GM12801 (cell line): ENCODE results near the gene RHBDD2.

ENCODE experiments used
- TF ChIP-seq, protein P1 (sequence below): IDR thresholded peaks from one replicate; pipeline ENCODE4 v1.5.1; 2011; ENCODE audit warnings: control low read depth; ENCODE audit not compliant: insufficient read length; ENCODE audit errors: extremely low read depth

Gene RHBDD2

DNA sequence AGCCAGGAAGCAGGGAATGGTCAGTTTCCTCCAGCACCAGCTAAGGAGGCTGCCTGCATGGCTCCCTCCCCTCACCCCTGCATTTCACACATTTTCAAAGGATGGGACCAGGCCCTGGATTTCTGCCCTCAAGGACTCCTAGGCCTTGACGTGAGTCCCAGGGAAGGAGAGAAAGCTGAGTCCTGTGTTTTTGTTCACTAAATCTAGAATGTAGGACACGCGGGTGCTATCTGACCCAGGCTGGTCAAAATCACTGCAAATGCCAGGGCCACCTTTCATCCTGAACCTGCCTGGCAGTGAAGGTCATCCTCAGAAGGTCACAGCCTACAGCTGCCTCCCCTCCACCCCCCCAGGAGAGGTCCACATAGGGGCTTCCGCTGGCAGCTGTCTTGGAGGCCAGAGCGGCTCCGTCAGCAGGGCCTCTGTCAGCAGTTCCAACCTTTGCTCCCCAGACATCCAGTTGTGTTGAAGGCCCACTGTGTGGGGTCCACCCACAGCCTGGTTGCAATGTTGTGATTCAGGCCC lies 18.0 kb downstream of the RHBDD2 start:
- TF ChIP-seq, protein P1, sequence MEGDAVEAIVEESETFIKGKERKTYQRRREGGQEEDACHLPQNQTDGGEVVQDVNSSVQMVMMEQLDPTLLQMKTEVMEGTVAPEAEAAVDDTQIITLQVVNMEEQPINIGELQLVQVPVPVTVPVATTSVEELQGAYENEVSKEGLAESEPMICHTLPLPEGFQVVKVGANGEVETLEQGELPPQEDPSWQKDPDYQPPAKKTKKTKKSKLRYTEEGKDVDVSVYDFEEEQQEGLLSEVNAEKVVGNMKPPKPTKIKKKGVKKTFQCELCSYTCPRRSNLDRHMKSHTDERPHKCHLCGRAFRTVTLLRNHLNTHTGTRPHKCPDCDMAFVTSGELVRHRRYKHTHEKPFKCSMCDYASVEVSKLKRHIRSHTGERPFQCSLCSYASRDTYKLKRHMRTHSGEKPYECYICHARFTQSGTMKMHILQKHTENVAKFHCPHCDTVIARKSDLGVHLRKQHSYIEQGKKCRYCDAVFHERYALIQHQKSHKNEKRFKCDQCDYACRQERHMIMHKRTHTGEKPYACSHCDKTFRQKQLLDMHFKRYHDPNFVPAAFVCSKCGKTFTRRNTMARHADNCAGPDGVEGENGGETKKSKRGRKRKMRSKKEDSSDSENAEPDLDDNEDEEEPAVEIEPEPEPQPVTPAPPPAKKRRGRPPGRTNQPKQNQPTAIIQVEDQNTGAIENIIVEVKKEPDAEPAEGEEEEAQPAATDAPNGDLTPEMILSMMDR = no peak

DNA sequence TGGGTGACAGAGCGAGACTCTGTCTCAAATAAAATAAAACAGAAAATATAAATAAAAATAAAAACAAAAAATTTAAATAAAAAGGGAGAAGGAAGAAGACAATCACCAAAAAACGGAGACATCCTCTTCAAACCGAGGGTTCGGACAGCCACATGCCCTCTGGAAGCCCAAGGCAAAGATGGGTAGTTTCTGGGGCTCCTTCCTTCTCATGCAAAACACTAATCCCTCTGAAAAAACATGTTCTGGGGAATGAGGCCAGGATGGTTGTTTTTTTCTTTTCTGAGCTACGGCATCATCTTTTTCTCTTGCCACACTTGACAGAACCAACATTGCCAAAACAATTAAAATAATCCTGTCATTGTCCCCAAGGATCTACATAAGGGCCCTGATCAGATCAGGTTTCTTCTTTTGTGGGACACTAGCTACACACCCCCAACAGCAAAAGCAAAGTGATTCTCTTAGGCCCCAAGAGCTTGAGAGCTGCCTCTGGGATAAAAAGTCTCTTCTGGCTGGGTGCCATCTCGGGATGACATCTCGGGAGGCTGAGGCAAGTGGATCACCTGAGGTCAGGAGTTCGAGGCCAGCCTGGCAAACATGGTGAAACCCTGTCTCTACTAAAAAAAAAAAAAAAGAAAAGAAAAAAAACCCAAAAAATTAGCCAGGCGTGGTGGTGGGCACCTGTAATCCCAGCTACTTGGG lies 21.9 kb downstream of the RHBDD2 start:
- TF ChIP-seq, protein P1 = no peak

DNA sequence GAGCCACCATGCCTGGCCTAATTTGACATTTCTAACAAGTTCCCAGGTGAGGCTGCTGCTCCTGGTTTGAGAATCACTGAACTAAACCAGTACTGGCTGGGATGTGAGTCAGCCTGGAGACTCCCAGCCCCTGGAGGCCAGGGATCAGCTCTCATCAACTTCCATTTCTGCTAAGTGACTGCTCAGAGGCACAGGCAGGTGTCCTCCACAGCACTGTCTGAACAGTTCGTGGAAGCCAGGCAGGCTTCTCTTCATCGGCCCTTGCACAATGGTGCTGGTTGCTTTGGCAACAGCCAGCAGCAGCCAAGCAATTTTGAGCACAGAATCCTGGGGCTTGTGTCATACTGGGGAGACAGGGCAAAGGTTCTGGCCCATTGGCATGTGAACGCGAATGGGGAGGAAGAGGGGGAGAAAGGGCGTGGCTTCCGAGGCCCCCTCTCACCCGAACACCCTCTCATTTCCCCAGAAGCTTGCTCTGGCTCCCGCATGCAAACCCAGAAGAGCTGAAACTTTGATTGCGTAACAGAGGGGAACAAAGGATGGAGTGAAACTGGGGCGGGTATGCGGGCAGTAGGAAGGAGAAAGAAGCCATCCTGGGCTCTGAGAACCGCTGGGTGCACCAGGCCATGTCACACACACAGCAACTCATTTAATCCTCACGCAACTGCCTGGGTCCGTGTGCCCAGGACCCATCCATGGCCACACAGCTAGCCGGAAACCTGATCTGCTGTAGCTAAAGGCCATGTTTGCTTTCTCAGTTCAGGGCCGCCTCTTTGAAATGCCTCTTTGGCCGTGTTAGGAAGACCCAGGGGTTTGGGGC lies 27.2 kb downstream of the RHBDD2 start:
- TF ChIP-seq, protein P1 = no peak

DNA sequence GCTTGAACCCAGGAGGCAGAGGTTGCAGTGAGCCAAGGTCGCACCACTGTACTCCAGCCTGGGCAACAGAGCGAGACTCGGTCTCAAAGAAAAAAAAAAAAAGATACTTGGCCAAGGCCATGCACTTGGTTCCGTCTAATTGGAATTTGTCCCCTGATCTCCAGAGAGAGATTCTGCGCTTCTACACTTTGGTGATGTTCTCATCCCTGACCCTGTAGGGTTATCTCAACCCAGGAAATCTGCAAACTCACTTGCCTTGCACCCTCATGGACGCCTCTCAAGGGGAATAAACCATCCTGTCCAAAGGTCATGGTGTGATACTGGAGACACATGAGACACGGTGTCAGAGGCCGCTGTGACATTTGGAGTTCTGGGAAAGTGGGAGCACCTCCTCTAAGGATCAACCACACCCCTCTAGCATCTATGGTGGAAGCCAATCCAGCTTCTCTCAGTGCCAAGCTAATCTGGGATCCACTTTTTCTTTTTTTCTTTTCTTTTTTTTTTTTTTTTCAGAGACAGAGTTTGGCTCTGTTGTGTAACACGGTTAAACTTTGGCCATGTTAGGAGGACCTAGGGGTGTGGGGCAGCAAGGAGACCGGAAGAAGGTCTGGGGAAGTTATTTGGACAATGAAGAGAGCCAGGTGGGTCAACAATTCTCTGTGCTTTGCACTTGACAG lies 28.3 kb downstream of the RHBDD2 start:
- TF ChIP-seq, protein P1 = no peak

DNA sequence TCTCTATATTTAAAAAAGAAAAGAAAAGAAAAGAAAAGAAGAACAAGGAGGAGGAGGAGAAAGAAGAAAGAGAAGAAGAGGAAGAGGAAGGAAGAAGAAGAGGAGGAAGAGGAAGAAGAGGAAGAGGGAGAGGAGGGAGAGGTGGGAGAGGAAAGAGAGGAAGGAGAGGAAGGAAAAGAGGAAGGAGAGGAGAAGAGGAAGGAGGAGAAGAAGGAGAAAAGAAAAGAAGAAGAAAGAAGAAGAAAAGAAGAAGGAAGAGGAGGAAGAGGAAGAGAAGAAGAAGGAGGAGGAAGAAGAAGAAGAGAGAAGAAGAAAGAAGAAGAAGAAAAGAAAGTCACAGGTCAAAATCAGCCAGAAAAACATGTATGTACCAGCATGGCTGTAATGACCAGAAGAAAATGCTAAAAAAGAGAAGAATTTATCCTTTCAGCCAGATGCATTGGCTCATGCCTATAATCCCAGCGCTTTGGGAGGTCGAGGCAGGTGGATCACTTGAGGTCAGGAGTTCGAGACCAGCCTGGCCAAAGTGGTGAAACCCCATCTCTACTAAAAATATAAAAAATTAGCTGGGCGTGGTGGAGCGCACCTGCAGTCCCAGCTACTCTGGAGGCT lies 30.8 kb downstream of the RHBDD2 start:
- TF ChIP-seq, protein P1 = no peak

DNA sequence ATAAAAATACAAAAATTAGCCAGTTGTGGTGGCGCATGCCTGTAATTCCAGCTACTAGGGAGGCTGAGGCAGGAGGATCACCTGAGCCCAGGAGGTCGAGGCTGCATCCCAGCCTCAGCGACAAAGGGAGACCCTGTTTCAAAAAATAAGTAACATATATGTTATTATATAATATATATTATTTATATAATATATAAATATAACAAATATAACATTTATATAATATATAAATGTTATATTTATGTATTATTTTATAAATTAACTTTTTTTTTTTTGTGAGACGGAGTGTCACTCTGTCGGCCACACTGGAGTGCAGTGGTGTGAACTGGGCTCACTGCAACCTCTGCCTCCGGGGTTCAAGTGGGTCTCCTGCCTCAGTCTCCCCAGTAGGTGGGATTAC lies 34.6 kb downstream of the RHBDD2 start:
- TF ChIP-seq, protein P1 = no peak
